Glomerular endothelial cell (primary cell): ENCODE measurements around the gene NUP85. TPM values are rescaled to one million over a fixed set of nuclear protein-coding genes. Genes with fewer than 3 reads are reported as not detected.
"Not testable (repeated sequence)": the region's sequence is repeated elsewhere in the genome, so short reads cannot be mapped to it uniquely, and the experiment has no call there.

Experiments used
- DNase-seq: peaks from one replicate; pipeline ENCODE4 v3.0.0-alpha.2; 2011; ENCODE audit warnings: low read depth, low spot score; ENCODE audit errors: extremely low read depth
- total RNA-seq: library from RNA; depleted of rRNA; stranded (reverse); fragments of >200 nt; gene quantifications from 2 replicates; pipeline ENCODE4 v1.2.3, GENCODE V29; 2015

NUP85 gene
- total RNA-seq, 1 donor from 2014 or later, result 35.1 TPM

GRCh38 chr17:75199886-75200618, 5.4 kb upstream of the NUP85 start:
- DNase-seq, result no peak

GRCh38 chr17:75205793-75206163, 299 bp downstream of the NUP85 start:
- DNase-seq, result no peak

GRCh38 chr17:75207050-75207407, 1.6 kb downstream of the NUP85 start:
- DNase-seq, result not testable (repeated sequence)

GRCh38 chr17:75207760-75208159, 2.3 kb downstream of the NUP85 start:
- no peak for DNase-seq

GRCh38 chr17:75208161-75208560, 2.7 kb downstream of the NUP85 start:
- no peak for DNase-seq

GRCh38 chr17:75209061-75209460, 3.6 kb downstream of the NUP85 start:
- no peak for DNase-seq

GRCh38 chr17:75218131-75218530, 12.7 kb downstream of the NUP85 start:
- DNase-seq, result no peak

GRCh38 chr17:75219815-75220214, 14.3 kb downstream of the NUP85 start:
- DNase-seq, result no peak

- no peak for DNase-seq
Measured at GRCh38 chr17:75225016-75225415, 19.5 kb downstream of the NUP85 start.

- no peak for DNase-seq
Measured at GRCh38 chr17:75227729-75228128, 22.2 kb downstream of the NUP85 start.

GRCh38 chr17:75228305-75228704, 22.8 kb downstream of the NUP85 start:
- no peak for DNase-seq

GRCh38 chr17:75228847-75229246, 23.4 kb downstream of the NUP85 start:
- no peak for DNase-seq

- no peak for DNase-seq
Measured at GRCh38 chr17:75231071-75231470, 25.6 kb downstream of the NUP85 start.

GRCh38 chr17:75231741-75232464, 26.4 kb downstream of the NUP85 start:
- DNase-seq, result no peak

GRCh38 chr17:75232786-75233185, 27.3 kb downstream of the NUP85 start:
- no peak for DNase-seq

GRCh38 chr17:75237100-75238014, 31.9 kb downstream of the NUP85 start:
- DNase-seq, result no peak

GRCh38 chr17:75238020-75238580, 32.6 kb downstream of the NUP85 start:
- no peak for DNase-seq

GRCh38 chr17:75238684-75239191, 33.3 kb downstream of the NUP85 start:
- DNase-seq, result no peak

- no peak for DNase-seq
Measured at GRCh38 chr17:75239214-75239613, 33.7 kb downstream of the NUP85 start.

- DNase-seq, result no peak
Measured at GRCh38 chr17:75239778-75240393, 34.4 kb downstream of the NUP85 start.
